ENCODE measurements around the gene RUFY4.
"Not testable (repeated sequence)": the region's sequence is repeated elsewhere in the genome, so short reads cannot be mapped to it uniquely, and the experiment has no call there.

The RUFY4 gene

GRCh38 chr2:218031261-218031660 is 37.8 kb upstream of the RUFY4 start:
- no peak for DNase-seq

GRCh38 chr2:218031771-218032257 is 37.2 kb upstream of the RUFY4 start:
- no peak for DNase-seq

- no peak for DNase-seq
Measured at GRCh38 chr2:218032336-218033171, 36.5 kb upstream of the RUFY4 start.

- DNase-seq: no peak
Measured at GRCh38 chr2:218033208-218033589, 35.9 kb upstream of the RUFY4 start.

DNA sequence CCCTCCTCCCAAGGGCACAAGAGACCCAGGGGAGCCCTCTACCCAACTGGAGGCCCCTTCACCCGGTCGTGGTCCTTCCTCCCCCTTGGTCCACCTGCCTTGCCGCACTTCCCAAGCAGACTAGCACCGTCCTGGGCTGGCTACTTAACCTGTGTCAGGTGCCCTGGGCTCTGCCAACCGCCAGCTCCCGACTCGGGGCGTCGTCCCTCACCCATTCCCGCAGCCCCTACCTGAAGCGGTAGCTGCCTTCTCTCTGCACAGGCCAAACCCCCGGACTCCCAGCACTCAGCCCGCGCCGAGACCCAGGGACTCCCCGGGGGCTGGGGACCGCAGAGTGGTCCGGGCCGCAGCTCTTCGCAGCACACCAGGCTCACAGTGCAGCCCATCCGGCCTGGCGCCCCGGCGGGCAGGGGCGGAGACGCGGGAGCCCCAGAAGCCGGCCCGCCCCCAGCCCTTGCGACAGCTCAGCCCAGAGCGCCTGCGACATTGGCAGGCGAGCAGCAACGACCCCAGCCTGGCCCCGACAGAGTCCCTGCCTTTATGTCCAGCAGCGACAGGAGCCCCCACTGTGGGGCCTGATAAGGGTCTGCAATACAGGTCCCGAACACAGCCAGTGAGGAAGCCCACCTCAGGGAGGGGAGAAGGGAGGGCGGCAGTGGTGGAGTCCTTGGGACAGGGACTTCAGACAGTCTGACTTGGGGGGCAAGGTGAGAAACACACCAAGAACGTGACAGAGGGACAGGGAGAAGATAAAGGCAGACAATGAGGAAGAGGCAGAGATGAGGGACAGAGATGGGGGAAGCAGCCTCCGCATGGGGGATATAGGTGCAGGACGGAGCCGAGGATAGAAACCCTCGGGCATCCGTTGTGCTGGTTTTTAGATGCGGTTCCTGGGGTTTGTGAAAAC is 35.2 kb upstream of the RUFY4 start:
- no peak for DNase-seq

DNA sequence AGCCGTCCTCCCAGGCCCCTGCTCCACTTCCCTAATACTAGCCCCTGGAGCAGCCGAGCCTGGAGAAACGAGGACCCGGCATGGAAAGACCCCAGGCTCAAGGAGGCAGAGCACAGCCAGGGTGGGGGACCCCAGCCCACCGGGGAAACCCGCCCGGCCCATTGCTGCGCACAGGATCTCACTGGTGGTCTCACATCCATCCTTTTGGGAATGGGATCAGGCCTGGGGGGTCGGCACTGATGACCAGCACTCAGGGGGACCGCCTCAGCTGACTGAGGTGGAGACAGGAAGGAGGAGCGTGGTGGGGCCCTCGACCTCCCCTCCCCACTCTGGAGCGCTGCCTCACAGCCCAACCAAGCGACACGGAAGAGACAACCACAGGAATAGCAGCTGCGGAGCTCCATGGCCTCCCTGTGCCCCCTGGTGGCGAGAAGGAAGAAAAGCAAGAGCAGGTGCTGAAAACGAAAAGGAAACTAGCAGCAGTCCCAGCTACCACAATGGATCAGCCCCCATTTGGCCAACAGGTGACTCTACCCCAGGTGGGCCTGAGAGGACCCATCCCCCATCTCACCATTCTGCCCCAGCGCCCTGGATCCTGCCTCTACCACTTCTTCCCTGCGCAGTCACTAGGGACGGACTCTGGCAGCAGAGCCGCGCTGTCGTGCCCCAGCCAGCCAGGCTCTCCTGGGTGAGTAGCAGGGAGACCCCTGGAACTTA is 34.4 kb upstream of the RUFY4 start:
- not testable (repeated sequence) for DNase-seq

DNA sequence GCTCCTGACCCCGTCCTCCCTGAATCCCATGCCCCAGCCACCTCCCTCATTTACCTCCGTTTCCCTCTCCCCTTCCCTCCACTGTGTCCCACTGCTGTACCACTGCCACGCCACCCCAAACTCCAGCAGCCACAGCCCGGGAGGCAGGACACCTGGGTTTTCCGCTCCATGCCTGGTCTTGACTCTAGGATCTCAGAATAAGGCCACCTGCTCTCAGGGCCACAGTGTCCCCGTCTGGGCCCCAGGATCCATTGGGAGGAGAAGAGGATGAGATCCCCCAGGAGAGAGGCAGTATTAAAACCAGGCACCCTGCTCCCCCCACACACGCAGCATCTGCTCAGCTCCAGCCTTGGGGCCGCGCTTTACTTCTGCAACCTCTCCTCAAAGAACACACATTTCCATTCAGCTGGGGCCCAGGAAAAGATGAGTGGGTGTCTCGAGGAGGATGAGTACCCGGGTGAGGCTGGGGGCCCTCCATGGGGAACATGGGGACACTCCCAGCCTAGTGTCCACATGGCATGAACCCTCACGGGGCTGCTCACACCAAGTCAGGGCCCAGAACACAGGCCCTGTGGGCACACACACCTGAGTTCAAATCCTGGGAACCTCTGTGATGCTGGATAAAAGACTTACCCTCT is 33.5 kb upstream of the RUFY4 start:
- DNase-seq: no peak

GRCh38 chr2:218036371-218036770 is 32.7 kb upstream of the RUFY4 start:
- no peak for DNase-seq

GRCh38 chr2:218039171-218039570 is 29.9 kb upstream of the RUFY4 start:
- DNase-seq: no peak

GRCh38 chr2:218040883-218041282 is 28.2 kb upstream of the RUFY4 start:
- no peak for DNase-seq

DNA sequence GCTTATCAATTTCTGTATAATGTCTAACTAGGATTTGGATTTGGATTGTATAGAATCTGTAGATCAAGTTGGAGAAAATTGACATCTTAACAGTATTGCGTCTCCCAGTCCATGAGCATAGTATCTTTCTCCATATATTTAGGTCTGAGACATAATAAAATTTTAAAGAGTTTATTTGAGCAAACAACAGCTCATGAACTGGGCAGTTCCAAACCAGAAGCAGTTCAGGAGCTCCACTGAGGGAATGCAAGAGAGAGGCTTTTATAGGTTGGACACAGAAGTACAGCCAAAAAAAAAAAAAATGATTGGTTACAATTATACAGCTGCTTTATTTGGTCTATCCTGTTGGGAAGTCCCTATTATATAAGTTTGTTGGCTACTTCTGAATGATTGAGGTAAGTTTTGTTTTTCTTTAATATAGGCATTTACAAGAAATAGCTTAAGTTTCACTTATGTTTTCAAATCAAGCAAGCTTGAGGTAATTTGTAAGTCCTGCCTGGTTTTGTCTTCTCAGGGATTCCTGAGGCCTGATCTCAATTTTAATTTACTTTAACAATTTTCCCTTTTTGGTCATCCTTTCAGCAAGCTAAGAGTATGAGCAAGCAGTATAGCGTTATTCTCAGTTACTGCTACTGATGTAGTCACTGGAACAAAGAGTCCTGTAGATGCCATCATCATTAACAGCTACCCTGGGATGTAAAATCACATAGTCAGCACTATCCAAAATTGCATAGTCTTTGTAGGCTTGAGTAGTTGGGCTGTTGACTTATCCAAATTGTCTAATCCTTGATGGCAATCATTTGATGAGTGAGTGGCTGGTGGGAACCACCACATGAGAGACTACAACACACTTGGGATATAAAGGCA is 27.5 kb upstream of the RUFY4 start:
- no peak for DNase-seq

DNA sequence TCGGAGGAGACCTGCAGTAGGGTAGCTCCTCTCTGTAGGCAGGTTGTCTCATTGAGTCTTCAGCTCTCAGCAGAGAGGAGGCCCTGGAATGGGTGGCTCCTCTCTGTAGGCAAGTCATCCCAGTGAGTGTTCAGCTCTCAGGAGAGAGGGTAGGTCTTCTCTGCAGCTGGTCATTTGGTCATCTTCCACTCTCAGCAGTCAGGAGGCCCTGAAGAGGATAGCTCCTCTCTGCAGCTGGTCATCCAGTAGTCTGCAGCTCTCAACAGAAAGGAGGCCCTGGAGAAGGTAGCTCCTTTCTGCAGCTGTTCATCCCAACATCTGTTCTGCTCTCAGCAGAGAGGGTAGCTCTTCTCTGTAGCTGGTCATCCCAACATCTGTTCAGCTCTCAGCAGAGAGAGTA is 26.0 kb upstream of the RUFY4 start:
- no peak for DNase-seq

DNA sequence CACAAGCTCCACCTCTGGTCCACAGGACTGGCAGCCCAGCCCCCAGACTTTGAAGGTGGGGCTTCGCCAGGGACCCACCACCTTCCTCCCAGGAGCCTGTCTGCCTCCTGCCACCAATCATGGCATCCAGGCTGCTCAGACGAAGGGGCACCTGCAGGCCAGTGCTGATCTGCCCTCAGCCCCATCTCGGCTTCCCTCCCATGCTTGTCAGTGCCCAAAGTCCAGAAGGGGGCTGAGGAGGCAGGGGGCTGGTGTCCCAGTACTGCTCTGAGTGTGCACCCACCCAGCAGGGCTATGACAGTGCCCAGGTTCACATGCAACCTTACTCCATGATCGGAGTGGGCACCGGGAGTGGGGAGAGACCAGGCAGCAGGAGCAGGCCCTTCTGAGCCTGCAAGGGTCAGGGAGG is 25.3 kb upstream of the RUFY4 start:
- no peak for DNase-seq

GRCh38 chr2:218044599-218044998 is 24.5 kb upstream of the RUFY4 start:
- not testable (repeated sequence) for DNase-seq

DNA sequence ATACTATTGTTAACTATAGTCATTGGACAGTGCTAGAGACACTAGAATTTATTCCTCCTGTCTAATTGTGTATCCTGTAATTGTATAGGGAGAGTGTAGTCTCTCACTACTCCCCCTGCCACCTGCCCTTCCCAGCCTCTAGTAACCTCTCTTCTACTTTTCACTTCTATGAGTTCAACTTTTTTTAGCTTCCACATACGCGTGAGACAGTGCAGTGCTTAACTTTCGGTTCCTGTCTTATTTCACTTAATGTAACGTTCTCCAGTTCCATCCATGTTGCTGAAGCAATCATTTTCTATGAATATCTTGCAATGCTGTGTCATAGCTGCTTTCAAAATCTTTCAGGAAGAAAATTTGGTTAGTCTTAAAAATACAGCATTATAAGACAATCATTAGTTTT is 22.8 kb upstream of the RUFY4 start:
- no peak for DNase-seq

DNA sequence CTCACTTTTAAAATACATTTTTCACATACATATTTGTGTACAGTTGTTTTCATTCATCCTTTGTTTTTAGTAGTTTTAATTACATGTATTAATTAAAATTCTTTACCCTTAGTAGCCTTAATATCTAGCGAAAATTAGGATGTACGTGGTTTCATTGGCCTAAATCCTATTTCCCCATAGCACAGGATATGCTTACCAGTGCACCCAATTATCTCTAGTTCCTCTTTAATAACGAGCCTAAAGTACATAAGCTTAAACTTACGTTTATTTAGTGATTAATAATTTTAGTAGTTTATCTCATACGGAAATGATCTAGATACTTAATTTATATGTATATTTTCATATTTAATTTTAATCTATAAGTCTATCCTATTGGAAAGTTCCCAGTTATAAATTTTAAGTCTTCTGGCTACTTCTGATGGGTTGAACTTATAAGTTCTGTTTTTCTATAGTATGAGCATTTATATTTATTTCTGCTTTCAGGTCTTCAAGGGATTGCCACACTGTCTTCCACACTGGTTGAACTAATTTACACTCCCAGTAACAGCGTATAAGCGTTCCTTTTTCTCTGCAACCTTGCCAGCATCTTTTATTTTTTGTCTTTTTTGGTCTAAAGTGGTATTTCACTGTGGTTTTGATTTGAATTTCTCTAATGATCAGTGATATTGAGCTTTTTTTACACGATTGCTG is 21.4 kb upstream of the RUFY4 start:
- no peak for DNase-seq

GRCh38 chr2:218051903-218052302 is 17.1 kb upstream of the RUFY4 start:
- no peak for DNase-seq

GRCh38 chr2:218059289-218059688 is 9.8 kb upstream of the RUFY4 start:
- no peak for DNase-seq

DNA sequence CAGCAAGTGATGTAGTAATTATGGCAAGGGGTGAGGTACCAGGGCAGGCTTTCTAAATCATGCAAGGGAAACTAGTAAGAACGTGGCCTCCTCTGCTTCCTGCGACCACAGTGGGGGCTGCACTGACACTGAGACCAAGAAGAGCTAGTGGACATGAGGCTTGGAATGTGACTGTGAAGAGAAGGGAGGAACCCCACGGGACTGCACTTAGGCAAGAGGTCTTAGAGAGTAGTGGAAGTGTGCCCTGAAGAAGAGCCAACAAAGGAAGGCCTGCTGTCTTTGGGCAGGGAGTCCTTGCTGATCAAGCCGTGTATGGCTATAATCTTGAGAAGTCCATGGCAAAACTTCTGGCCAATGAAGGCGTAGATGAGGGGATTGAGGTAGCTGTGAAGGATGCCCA is 8.9 kb upstream of the RUFY4 start:
- DNase-seq: no peak

DNA sequence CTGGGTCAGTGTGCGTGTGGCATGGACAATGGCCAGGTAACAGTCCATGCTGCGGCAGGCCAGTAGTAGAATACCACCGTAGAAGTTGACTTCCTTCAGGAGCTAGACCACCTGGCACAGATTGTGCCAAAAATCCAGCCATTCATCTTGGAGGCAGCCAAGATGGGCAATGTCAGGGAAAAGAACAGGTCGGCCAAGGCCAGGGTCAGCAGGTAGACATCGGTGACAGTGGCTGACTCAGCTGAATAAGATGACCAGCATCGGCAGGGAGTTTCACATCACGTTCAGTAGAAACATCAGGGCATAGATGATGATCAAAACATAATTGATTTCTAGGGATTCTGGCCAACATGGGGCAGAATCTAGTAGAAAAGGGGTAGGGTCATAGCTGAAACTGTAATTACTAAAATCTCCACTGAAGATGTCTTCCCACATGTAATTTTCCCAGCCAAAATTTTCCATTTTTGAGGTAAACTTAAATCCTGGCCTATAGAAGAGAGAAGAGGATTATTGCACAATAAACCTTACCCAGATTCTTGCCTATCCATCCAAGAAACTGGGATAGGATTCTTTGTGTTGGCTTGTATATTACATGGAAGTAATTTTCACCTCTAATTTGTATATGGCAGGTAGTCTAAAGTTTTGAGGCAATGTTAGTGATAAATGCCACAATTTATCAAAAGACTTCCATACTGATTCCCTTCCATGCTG is 7.9 kb upstream of the RUFY4 start:
- no peak for DNase-seq
